GM18505 (cell line): ENCODE results near the gene RND2.
"Not testable (repeated sequence)": the region's sequence is repeated elsewhere in the genome, so short reads cannot be mapped to it uniquely, and the experiment has no call there.

Experiments
- ATAC-seq: cut with Tn5 transposase; IDR thresholded peaks from one replicate; pipeline ENCODE4 v1.9.1; 2021; ENCODE audit not compliant: unreplicated experiment
- POLR2A ChIP-seq: IDR thresholded peaks from 4 replicates; pipeline ENCODE4 v1.6.1; 2011; ENCODE audit warnings: borderline replicate concordance; ENCODE audit not compliant: insufficient read depth, insufficient read length; ENCODE audit errors: extremely low read depth

RND2 gene

DNA sequence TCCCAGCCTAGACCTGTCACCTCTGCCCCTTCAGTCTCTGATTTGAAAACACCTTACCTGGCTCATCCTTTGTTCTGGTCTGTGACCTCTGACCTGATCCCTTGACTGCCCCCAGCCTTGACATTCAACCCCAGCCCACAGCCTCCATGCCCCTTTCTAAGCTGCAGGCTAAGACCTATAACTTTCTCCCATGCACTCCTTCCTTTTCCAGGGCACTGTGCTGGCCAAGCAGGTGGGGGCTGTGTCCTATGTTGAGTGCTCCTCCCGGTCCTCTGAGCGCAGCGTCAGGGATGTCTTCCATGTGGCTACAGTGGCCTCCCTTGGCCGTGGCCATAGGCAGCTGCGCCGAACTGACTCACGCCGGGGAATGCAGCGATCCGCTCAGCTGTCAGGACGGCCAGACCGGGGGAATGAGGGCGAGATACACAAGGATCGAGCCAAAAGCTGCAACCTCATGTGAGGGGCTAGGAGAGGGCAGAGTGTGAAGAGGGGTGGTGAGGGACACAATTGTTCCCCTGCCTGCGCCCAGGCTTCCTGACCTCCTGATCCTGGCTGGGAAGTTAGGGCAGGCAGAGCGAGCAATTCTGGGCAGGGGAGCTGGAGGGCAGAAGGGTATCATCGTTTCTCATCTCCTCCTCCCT lies 3.3 kb downstream of the RND2 start:
- TF ChIP-seq POLR2A, result no peak
- no peak for ATAC-seq

DNA sequence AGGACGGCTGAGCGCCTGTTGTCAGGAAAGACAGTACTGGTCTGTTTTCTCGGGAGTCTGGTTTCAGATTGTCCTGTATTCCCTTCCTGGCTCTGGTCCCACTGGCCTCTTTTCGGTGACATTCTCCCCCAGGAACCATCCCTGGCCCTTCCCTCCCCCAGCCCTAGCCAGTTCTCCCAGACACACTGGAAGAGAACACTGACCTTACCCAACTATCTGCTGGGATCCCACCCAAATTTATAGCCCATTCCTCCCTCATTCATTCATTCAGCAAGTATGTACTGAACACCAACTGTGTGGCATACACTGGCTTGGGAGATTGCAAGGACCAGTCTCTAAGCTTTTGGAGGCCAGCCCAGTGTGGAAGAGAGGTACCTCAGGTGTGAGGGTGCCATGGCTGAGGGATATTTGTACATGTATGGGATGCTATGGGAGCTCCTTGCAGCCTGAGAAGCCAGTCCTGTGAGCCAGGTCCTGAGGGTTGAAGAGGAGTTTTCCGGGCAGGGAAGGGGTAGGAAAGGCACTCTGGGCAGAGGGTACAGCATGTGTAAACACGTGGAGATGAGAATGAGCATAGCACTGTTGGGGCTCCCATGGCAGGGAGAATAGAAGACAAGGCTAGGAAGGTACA lies 5.2 kb downstream of the RND2 start:
- no peak for TF ChIP-seq POLR2A
- ATAC-seq, result no peak

DNA sequence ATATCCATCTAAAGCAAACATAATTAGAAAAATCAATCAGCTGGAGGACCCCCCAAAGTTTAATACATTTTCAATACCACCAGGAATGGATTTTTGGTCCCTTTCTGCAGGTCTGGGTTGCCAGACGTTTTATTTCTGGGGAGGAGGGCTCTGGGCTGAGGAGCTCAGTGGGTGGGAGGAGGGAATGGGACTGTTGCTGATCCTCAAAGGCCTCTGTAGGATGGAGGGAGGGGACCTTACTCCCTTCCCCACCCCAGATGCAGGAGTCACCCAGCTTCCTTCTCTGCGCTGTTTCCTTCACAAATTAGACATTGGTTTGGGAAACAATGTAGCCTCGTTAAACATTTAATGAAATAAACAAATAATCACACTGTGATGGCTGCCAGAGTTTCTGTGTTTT lies 6.6 kb downstream of the RND2 start:
- ATAC-seq, result no peak
- TF ChIP-seq POLR2A, result no peak

DNA sequence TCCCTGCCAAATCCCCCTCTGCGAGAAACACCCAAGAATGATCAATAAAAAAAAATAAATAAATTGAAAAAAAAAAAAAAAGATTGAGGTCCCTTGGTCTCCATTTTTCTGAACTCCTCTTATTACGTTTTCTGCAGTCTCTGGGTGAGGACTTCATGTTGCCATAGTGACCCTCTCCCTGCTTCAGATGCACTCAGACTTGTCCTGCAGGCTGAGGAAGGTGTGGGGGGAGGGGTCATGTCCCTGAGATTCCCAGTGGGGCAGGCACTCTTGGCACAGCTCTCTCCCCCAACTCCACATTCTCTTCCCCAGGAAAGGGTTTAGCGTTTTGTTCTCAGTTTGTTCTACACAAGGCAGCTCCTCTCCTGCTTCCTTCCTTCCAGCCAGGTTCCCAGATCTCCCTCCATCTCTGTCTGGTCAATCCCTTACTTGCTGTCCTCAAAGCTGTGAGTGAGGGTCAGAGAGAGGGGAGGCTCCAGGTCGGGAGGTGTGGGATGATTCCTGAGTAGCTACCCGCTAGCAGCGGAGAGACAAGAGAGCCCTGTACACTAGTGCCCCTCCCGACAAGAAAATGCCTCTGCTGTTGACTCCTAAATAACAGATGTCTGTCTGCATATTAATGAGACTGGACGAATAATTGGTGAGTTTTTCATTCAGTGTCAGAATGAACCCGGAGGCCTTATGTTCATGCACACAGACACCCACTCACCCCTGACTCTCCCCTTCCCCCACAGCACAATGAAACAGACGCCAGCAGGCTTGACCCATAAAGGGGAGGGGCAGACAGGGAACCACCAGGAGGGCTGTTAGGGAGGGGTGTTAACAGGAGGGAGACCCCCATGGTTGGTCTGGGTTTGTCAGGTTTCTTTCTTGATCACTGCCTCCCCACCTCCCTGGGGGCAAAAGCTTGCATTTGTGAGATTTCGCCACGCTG lies 9.2 kb downstream of the RND2 start:
- TF ChIP-seq POLR2A, result no peak
- ATAC-seq, result no peak

DNA sequence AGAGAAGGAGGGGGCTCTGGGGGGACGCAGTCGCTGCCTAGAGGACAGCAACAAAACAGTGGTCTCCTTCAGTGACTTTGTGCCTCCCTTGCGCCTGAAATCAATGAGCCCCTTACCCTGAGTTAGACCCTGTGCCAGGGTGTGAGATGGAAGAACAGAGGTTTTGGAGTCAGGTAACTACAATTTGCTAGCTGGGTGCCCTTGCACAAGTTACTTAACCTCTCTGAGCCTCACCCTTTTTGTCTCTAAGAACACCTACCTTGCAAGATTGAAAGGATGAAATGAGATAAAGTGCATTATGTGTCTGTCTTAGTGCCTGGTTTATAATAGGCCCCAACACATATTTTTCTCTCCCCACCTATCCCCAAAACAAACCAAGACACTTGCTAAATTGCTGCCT lies 9.9 kb downstream of the RND2 start:
- no peak for TF ChIP-seq POLR2A
- ATAC-seq, result no peak

DNA sequence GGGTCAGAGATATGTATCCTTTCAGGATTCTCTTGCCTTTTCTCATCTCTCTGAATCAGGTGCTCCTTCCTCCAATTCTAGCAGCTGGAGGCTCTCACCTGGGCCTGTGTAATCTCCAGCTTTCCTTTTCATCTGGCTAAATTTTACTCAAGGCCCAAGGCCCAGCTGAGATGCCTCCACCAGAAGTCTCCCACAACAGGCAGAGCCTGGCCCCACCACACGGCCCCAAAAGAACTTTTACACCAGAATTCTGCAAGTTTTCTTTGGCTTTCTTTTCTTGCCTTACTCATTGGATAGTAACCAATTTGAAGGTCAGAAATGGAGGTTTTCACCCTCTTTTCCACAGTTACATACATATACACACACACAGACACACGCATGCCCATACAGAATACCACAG lies 14.6 kb downstream of the RND2 start:
- ATAC-seq, result no peak
- no peak for TF ChIP-seq POLR2A

DNA sequence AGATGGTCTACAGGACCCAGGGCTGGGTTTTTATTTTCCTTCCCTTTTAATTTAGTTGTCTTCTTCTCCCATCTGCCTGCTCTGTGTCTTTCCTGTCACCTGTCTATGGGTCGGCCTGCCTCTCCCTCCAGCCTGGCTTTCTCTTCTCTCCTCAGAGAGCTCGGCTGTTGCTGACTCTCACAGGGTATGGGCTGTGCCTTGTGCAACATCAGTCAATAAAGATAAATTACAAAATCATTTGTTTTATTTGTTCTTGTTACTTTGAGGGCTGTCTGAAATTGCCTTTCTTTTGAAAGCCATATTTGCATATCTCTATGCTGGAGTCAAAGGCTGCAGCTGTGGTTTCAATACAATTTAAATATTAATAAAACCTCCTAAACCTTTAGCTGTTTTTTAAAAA lies 15.6 kb downstream of the RND2 start:
- ATAC-seq, result no peak
- no peak for TF ChIP-seq POLR2A

DNA sequence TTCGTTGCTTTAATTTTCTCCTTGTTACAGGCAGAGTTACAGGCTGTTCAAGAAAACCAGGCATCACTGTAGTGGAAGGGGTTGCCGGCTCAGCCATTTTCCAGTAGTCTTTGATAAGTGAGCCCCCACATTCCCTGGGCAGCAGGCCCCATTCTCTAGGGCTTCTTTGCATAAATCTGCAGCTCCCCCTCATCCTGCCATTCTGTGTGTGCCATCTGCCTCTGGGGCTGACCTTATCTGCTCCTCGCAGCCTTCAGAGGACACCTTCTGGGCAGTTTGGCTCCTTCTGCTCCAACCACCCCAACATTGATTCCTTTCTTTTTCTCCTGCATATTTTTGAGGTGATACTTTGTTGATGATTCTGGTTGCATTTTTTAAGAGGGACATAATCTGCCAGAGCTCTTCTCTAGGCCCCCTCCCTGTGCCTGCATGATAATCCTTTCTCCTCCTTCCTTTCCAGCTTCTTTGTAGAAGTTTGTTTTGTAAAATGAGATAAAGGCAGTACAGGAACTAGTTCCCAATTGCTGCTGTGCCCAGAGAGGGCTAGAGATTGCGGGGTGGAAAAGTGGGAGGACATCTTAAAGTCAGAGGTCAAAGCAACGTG lies 17.1 kb downstream of the RND2 start:
- ATAC-seq, result no peak

DNA sequence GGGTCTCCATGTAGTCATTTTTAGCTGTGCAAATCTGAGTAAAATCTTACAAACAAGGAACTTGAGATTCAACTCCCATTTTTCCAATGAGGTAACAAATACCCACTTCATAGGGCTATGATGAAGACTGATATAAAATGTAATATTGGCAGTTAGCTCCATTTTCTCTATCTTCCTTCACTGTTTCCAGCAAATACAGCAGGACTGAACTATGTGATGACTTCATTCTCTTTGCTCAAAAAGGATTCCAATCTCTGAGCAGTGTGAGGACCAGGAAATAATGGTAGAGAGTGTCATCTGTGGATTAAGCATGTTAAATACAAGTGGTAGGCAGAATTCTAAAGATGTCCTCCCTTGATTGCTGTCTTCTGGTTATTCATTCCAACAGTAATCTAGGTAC lies 18.3 kb downstream of the RND2 start:
- TF ChIP-seq POLR2A, result no peak
- no peak for ATAC-seq

More for the DNA sequence above, 17.1 kb downstream of the RND2 start:
- no peak for TF ChIP-seq POLR2A

DNA sequence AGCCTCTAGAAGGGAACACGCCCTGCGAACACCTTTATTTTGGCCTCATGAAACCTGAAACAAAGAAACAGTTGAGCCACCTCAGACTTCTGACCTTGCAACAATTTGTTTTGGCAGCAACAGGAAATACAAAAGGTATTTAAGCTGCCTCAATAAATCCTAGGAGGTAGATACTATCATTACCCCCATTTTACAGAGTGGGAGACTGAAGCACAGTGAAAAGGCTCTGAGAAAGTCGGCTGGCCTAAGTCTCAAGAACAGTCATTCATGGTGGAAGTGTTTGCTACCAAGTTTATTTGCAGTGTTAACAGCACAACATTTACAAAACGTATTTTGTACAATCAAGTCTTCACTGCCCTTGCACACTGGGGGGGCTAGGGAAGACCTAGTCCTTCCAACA lies 19.0 kb downstream of the RND2 start:
- TF ChIP-seq POLR2A, result no peak
- no peak for ATAC-seq

DNA sequence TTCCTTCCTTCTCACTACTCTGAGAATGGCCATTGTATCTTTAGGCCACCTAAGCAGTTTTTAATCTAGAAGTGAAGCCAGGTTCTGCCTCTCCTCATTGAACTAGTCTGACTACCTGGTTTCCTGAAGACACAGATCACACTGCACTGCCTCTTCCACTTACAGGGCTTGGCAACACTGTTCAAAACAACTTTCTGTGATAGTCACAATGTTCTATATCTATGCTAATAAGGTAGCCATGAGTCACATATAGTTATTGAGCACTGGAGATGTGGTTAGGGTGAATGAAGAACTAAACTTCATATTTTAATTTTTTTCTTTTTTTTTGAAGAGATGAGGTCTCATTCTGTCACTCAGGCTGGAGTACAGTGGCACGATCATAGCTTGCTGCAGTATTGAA lies 26.9 kb downstream of the RND2 start:
- no peak for TF ChIP-seq POLR2A
- no peak for ATAC-seq

DNA sequence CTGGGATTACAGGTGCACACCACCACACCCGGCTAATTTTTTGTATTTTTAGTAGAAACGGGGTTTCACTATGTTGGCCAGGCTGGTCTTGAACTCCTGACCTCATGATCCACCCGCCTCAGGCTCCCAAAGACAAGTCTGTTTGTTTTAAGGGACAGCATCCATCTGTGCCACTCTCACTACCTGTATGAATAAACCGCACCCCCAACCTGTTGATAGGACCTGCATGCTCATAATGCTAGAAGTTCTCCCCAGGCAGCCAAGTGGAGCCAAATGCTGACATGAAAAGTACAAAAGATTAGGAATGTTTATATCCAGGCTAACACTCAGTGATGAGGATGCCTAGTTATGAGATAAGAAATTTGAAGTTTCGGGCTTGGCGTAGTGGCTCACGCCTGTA lies 28.0 kb downstream of the RND2 start:
- ATAC-seq, result not testable (repeated sequence)

DNA sequence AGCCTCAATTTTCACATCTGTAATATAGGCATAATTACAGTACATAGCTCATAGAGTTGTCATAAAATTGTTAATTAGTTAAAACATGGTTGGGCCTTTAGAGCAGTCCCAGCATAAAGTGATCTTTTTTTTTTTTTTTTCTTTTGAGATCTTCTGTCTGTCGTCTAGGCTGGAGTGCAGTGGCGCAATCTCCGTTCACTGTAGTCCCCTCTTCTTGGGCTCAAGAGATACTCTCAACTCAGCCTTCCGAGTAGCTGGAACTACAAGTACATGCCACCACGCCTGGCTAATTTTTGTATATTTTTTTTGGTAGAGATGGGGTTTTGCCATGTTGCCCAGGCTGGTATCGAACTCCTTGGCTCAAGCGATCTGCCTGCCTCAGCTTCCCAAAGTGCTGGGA lies 31.0 kb downstream of the RND2 start:
- no peak for ATAC-seq
- no peak for TF ChIP-seq POLR2A
